CD4-positive, alpha-beta T cell treated with Interleukin-10 for 1 hour (primary cell): ENCODE measurements around the gene MAGI2.

Experiments
- DNase-seq: peaks from one replicate; pipeline ENCODE4 v3.0.0-alpha.2; 2020

Gene MAGI2

GRCh38 chr7:79296553-79297320 lies 156.7 kb downstream of the MAGI2 start:
- no peak for DNase-seq

- DNase-seq: no peak
Measured at GRCh38 chr7:79293655-79294142, 159.8 kb downstream of the MAGI2 start.

GRCh38 chr7:79292834-79293233 lies 160.6 kb downstream of the MAGI2 start:
- DNase-seq: no peak

GRCh38 chr7:79291498-79291865 lies 162.0 kb downstream of the MAGI2 start:
- DNase-seq: no peak

GRCh38 chr7:79290841-79291497 lies 162.5 kb downstream of the MAGI2 start:
- no peak for DNase-seq

GRCh38 chr7:79290398-79290797 lies 163.1 kb downstream of the MAGI2 start:
- no peak for DNase-seq

GRCh38 chr7:79288655-79289054 lies 164.8 kb downstream of the MAGI2 start:
- DNase-seq: no peak

GRCh38 chr7:79287981-79288380 lies 165.5 kb downstream of the MAGI2 start:
- no peak for DNase-seq

GRCh38 chr7:79286181-79286580 lies 167.3 kb downstream of the MAGI2 start:
- DNase-seq: no peak

- DNase-seq: no peak
Measured at GRCh38 chr7:79285756-79286155, 167.7 kb downstream of the MAGI2 start.

GRCh38 chr7:79284211-79284610 lies 169.3 kb downstream of the MAGI2 start:
- DNase-seq: no peak

- no peak for DNase-seq
Measured at GRCh38 chr7:79282882-79283602, 170.4 kb downstream of the MAGI2 start.

GRCh38 chr7:79282070-79282694 lies 171.3 kb downstream of the MAGI2 start:
- no peak for DNase-seq

GRCh38 chr7:79281426-79281825 lies 172.0 kb downstream of the MAGI2 start:
- no peak for DNase-seq

GRCh38 chr7:79272938-79273337 lies 180.5 kb downstream of the MAGI2 start:
- no peak for DNase-seq

GRCh38 chr7:79272066-79272669 lies 181.3 kb downstream of the MAGI2 start:
- DNase-seq: no peak

GRCh38 chr7:79268730-79269129 lies 184.7 kb downstream of the MAGI2 start:
- DNase-seq: no peak

- no peak for DNase-seq
Measured at GRCh38 chr7:79258826-79259225, 194.6 kb downstream of the MAGI2 start.

GRCh38 chr7:79257959-79258358 lies 195.5 kb downstream of the MAGI2 start:
- no peak for DNase-seq

GRCh38 chr7:79245623-79246249 lies 207.7 kb downstream of the MAGI2 start:
- DNase-seq: no peak

- no peak for DNase-seq
Measured at GRCh38 chr7:79244482-79244881, 209.0 kb downstream of the MAGI2 start.

- no peak for DNase-seq
Measured at GRCh38 chr7:79241288-79242060, 212.0 kb downstream of the MAGI2 start.
